Activated CD8-positive, alpha-beta T cell treated with anti-CD3 and anti-CD28 coated beads, Interleukin-2, amount 10 ng/mL, durations not matched to agents 7 days and 5 days (primary cell): ENCODE results near the gene TXNL4A. TPM values are rescaled to one million over a fixed set of nuclear protein-coding genes. Genes with fewer than 3 reads are reported as not detected.
A peak's percentile ranks its signal among the peaks of the same experiment; 100 is the strongest.
"Not testable (repeated sequence)": the region's sequence is repeated elsewhere in the genome, so short reads cannot be mapped to it uniquely, and the experiment has no call there.

Source experiments
- ATAC-seq: fragments of 150-1000 bp; cut with Tn5 transposase; one replicate; pipeline ENCODE4 v1.10.0; 2021; ENCODE audit warnings: moderate library complexity
- CTCF ChIA-PET: fragments of 350-600 bp; sonication (Branson Sonifier 250); formaldehyde crosslinking; loops from one replicate; lab custom pipeline; 2021; ENCODE audit warnings: antibody characterized with exemption; lab: Charles Lee
- POLR2A ChIA-PET: fragments of 350-600 bp; sonication (Branson Sonifier 250); formaldehyde crosslinking; loops from one replicate; lab custom pipeline; 2021; ENCODE audit warnings: antibody characterized with exemption; lab: Charles Lee
- DNase-seq: peaks from one replicate; pipeline ENCODE4 v3.0.0-alpha.2; 2020
- H3K27ac Mint-ChIP-seq: one replicate; pipeline ENCODE4 v1.8.0; 2021; ENCODE audit warnings: mild to moderate bottlenecking, mixed read lengths
- H3K27me3 Mint-ChIP-seq: one replicate; pipeline ENCODE4 v1.8.0; 2021; ENCODE audit warnings: low read depth, mixed read lengths
- H3K36me3 Mint-ChIP-seq: one replicate; pipeline ENCODE4 v1.8.0; 2021; ENCODE audit warnings: low read depth, mixed read lengths
- H3K4me1 Mint-ChIP-seq: one replicate; pipeline ENCODE4 v1.8.0; 2021; ENCODE audit warnings: low read depth, mixed read lengths
- H3K4me3 Mint-ChIP-seq: one replicate; pipeline ENCODE4 v1.8.0; 2021; ENCODE audit warnings: mild to moderate bottlenecking, mixed read lengths
- H3K9me3 Mint-ChIP-seq: one replicate; pipeline ENCODE4 v1.8.0; 2022; ENCODE audit warnings: mixed read lengths; ENCODE audit not compliant: insufficient read depth
- total RNA-seq, 2 experiments: library from RNA; stranded (reverse); gene quantifications; one replicate each; pipeline ENCODE4 v1.2.3, GENCODE V29; 2021

The TXNL4A gene
- total RNA-seq, 2 experiments from 2014 or later, result 132 to 136 TPM

GRCh38 chr18:79962835-79963657 is 25.3 kb downstream of the TXNL4A start:
- ATAC-seq (no peak), DNase-seq (peak; percentile 45)
- Mint-ChIP-seq H3K27ac (peak overlapping the region; percentile 5), H3K9me3 (no peaks in the 10 kb centered on the region), H3K4me3 (peak overlapping the region; percentile 10), H3K4me1 (peaks cover 35% of the 10 kb centered on the region), H3K36me3 (peaks cover 5% of the 10 kb centered on the region), H3K27me3 (peaks cover 6% of the 10 kb centered on the region)
- ChIA-PET CTCF (interaction anchor here (0.9 kb wide), 1 partner anchor 22 kb away, joined by 5 read pairs; no protein-coding TSS in a partner anchor), POLR2A (interaction anchor here (1.8 kb wide), 1 partner anchor 11 kb away, joined by 6 read pairs; the partner anchor contains the start of gene SLC66A2)

DNA sequence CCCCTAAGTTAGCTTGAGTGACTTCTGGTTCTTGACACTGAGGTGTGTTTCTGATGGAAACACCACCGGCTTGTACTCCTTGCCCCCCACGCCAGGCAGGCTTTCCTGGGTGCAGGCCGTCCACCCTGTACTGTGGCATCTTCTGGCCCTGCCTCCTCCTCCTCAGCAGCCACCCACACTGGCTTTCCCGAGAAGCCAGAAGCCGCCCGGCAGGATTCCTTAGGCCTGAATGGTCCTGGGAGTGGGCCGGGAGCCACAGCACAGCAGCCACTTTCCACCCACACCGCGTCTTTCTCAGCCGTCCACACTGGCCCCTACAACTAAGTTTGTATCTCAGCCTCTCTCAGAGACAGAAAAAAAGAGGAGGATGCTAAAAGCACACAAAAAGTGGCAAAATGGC is 26.1 kb downstream of the TXNL4A start:
- ATAC-seq (no peak), DNase-seq (no peak)
- POLR2A ChIA-PET, result no interaction called here
- H3K27me3 Mint-ChIP-seq, result peaks cover 6% of the 10 kb centered on the region
- H3K9me3 Mint-ChIP-seq, result no peaks in the 10 kb centered on the region
- H3K4me1 Mint-ChIP-seq, result peaks cover 35% of the 10 kb centered on the region
- H3K27ac Mint-ChIP-seq, result no peak overlapping the region
- H3K4me3 Mint-ChIP-seq, result no peak overlapping the region
- peaks cover 5% of the 10 kb centered on the region for H3K36me3 Mint-ChIP-seq
- CTCF ChIA-PET, result no interaction called here

DNA sequence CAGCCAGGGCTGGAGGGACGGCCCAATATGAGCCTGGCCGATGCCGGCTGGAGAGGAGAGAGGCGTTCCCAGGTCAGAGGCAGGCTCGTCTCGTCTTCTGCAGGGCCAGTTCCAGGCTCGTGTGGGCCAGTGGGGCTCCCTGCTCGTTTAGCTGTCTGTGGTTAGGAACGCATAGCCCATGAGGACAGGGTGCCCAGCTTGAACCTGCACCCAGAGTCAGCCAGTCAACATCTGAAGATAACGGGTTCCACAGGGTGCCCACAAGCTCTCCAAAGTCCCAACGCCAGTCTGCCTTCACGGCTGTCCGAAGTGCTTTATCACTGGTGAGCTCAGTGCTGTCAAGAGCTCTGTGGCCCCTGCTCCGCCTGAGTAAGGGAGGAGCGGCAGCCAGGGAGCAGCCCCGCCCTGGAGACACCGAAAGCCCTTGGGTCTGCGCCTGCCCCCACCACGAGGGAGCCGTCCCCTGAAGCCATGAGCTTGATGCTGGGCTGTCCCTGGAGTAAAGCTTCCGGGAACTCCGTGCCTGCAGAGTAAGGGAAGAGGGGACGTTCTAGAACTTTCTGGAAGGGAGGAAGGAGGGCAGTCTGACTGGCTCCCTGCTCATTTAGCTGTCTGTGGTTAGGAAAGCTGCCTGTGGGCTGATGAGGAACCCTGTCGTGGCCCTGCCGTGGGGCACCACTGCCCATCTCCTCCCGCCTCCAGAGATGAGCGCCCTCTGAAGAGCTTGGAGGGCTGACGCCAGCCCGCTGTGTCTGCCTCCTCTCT is 26.7 kb downstream of the TXNL4A start:
- peaks cover 6% of the 10 kb centered on the region for H3K27me3 Mint-ChIP-seq
- ChIA-PET CTCF (interaction anchor here (1.0 kb wide), 1 partner anchor 23 kb away, joined by 3 read pairs; no protein-coding TSS in a partner anchor), POLR2A (no interaction called here)
- peaks cover 3% of the 10 kb centered on the region for H3K36me3 Mint-ChIP-seq
- no peaks in the 10 kb centered on the region for H3K9me3 Mint-ChIP-seq
- H3K27ac Mint-ChIP-seq, result no peak overlapping the region
- H3K4me3 Mint-ChIP-seq, result no peak overlapping the region
- no peak for ATAC-seq
- DNase-seq, result no peak
- H3K4me1 Mint-ChIP-seq, result peaks cover 35% of the 10 kb centered on the region

- Mint-ChIP-seq H3K36me3 (peaks cover 3% of the 10 kb centered on the region), H3K27me3 (peaks cover 7% of the 10 kb centered on the region), H3K4me3 (no peak overlapping the region), H3K9me3 (no peaks in the 10 kb centered on the region), H3K27ac (no peak overlapping the region), H3K4me1 (peaks cover 35% of the 10 kb centered on the region)
- no peak for DNase-seq
- POLR2A ChIA-PET, result no interaction called here
- CTCF ChIA-PET, result interaction anchor here (1.0 kb wide), 1 partner anchor 24 kb away, joined by 3 read pairs; no protein-coding TSS in a partner anchor
- ATAC-seq, result no peak
Measured at GRCh38 chr18:79960921-79961526, 27.3 kb downstream of the TXNL4A start.

DNA sequence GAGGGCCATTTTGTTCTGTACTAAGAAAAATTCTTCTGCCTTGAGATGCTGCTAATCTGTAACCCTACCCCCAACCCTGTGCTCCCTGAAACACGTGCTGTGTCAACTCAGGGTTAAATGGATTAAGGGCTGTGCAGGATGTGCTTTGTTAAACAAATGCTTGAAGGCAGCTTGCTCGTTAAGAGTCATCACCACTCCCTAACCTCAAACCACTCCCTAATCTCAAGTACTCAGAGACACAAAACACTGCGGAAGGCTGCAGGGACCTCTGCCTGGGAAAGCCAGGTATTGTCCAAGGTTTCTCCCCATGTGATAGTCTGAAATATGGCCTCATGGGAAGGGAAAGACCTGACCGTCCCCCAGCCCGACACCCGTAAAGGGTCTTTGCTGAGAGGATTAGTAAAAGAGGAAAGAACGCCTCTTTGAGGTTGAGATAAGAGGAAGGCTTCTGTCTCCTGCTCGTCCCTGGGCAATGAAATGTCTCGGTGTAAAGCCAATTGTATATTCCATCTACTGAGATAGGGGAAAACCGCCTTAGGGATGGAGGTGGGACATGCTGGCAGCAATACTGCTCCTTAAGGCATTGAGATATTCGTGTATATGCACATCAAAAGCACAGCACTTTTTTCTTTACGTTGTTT is 28.1 kb downstream of the TXNL4A start:
- ATAC-seq, H3K36me3 Mint-ChIP-seq, DNase-seq, H3K4me3 Mint-ChIP-seq, H3K27ac Mint-ChIP-seq, H3K9me3 Mint-ChIP-seq, POLR2A ChIA-PET, CTCF ChIA-PET: not testable (repeated sequence)
- H3K27me3 Mint-ChIP-seq, result peaks cover 11% of the 10 kb centered on the region
- H3K4me1 Mint-ChIP-seq, result peaks cover 31% of the 10 kb centered on the region

GRCh38 chr18:79958981-79959380 is 29.4 kb downstream of the TXNL4A start:
- DNase-seq (no peak), ATAC-seq (no peak)
- Mint-ChIP-seq H3K4me3 (no peak overlapping the region), H3K36me3 (no peaks in the 10 kb centered on the region), H3K4me1 (peaks cover 28% of the 10 kb centered on the region), H3K9me3 (no peaks in the 10 kb centered on the region), H3K27ac (no peak overlapping the region), H3K27me3 (peaks cover 20% of the 10 kb centered on the region)
- ChIA-PET CTCF (no interaction called here), POLR2A (no interaction called here)

DNA sequence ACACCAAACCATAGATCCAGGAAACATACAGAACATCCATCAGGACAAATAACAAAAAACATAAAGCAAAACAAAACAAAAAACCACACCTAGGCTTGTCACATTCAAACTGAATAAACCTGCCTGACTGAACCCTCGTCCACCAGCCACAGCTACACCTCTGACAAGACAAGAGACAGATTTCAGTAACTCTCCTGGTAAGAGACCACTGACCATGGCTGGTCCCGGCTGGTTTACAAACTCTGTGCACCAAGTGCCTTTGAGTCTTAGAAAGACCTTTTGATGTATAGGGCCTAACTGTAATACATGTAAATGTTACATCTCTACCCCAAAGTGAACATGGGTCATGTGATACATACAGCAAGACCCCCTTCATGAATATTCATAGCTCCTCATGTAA is 32.1 kb downstream of the TXNL4A start:
- Mint-ChIP-seq H3K27ac (no peak overlapping the region), H3K4me3 (no peak overlapping the region), H3K9me3 (no peaks in the 10 kb centered on the region), H3K36me3 (no peaks in the 10 kb centered on the region), H3K4me1 (peaks cover 12% of the 10 kb centered on the region), H3K27me3 (peaks cover 18% of the 10 kb centered on the region)
- POLR2A ChIA-PET, result no interaction called here
- CTCF ChIA-PET, result no interaction called here
- DNase-seq (no peak), ATAC-seq (no peak)

GRCh38 chr18:79955302-79956075 is 32.9 kb downstream of the TXNL4A start:
- ChIA-PET CTCF (no interaction called here), POLR2A (interaction anchor here (1.1 kb wide), 1 partner anchor 27 kb away, joined by 3 read pairs; no protein-coding TSS in a partner anchor)
- no peaks in the 10 kb centered on the region for H3K36me3 Mint-ChIP-seq
- DNase-seq (no peak), ATAC-seq (no peak)
- H3K4me1 Mint-ChIP-seq, result peaks cover 10% of the 10 kb centered on the region
- H3K4me3 Mint-ChIP-seq, result no peak overlapping the region
- peaks cover 15% of the 10 kb centered on the region for H3K27me3 Mint-ChIP-seq
- no peaks in the 10 kb centered on the region for H3K9me3 Mint-ChIP-seq
- no peak overlapping the region for H3K27ac Mint-ChIP-seq

GRCh38 chr18:79954791-79955190 is 33.6 kb downstream of the TXNL4A start:
- no peak for ATAC-seq
- POLR2A ChIA-PET, result interaction anchor here (0.6 to 1.1 kb wide), 2 partner anchors 28 to 33 kb away, joined by 3 read pairs; no protein-coding TSS in a partner anchor
- Mint-ChIP-seq H3K36me3 (peaks cover 2% of the 10 kb centered on the region), H3K4me3 (no peak overlapping the region), H3K27me3 (peaks cover 15% of the 10 kb centered on the region), H3K9me3 (no peaks in the 10 kb centered on the region), H3K27ac (no peak overlapping the region), H3K4me1 (peaks cover 10% of the 10 kb centered on the region)
- no peak for DNase-seq
- CTCF ChIA-PET, result no interaction called here

DNA sequence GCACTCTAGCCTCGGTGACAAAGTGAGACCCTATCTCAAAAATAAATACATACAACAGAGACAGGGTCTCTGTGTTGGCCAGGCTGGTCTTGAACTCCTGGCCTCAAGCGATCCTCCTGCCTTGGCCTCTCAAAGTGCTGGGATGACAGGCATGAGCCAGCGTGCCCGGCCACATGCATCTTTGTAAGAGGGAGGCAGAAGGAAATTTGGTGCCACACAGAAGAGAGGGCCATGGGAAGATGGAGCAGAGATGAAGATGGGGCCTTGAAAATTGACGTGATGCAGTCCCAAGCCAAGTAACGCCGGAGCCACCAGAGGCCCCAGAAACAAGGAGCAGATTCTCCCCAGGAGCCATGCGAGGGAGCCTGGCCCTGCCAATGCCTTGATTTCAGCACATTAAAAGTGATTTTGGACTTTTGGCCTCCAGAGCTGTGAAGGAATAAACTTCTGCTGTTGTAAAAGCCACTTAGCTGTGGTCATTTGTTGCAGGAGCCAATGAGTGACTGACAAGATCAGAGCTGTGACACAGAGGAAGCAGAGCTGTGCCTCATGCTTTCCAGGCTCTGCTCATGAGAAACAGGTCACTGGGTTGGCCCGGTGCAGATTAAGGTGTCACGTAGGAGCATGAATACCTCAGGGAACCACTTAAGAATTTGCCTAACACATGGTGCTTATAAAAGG is 34.3 kb downstream of the TXNL4A start:
- Mint-ChIP-seq H3K4me1 (peaks cover 13% of the 10 kb centered on the region), H3K27me3 (peaks cover 15% of the 10 kb centered on the region), H3K4me3 (no peak overlapping the region), H3K27ac (no peak overlapping the region), H3K9me3 (no peaks in the 10 kb centered on the region), H3K36me3 (peaks cover 2% of the 10 kb centered on the region)
- CTCF ChIA-PET, result no interaction called here
- POLR2A ChIA-PET, result interaction anchor here (0.6 to 1.0 kb wide), 2 partner anchors 30 to 34 kb away, joined by 3 to 6 read pairs; no protein-coding TSS in a partner anchor
- DNase-seq, result peak; percentile 32
- ATAC-seq, result no peak
